ENCODE measurements around the gene ANKRD31. TPM values are rescaled to one million over a fixed set of nuclear protein-coding genes. Genes with fewer than 3 reads are reported as not detected.

Gene ANKRD31
- polyA plus RNA-seq, 1 donor = 0.21 TPM

DNA sequence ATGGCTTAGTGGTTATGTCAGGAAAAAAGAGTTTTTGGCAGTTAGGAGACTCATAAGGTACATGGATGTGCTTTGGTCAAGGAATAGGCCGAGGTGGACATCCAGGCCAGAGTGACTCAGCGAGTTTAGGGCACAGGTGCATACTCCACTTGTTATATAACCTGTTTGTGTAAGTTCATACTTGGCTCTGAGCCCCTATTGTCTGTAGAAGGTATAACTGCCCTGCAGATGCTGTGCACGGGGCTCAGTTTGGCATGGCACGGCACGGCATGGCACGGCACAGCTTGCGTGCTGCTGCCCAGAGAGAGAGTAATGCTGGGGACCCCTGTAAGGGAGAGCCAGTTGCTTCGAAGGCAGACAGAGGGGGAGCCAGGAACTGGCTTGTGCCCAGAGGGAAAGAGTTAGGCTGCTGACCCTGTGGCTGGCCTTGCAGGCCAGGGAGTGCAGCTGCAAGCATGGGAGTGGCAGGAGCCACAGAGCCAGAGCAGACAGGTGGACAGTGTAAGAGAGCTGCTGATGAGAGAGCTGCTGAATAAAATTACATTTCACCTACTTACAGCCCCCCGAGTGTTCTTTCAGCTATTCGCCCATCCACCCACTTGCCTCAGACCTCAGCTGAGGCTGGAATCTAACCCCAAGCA, 216.5 kb downstream of the ANKRD31 start:
- Histone ChIP-seq H3K36me3 (ENCODE audit: control insufficient read depth, insufficient read depth, low read length) (no peaks in the 10 kb centered on the region), H3K27ac (ENCODE audit: low read length) (no peak overlapping the region), H3K4me1 (ENCODE audit: control insufficient read depth, insufficient read depth, low read length) (no peaks in the 10 kb centered on the region), H3K27me3 (ENCODE audit: control insufficient read depth, insufficient read depth, low read length) (no peaks in the 10 kb centered on the region), H3K9me3 (ENCODE audit: control insufficient read depth, low read depth, low read length) (no peaks in the 10 kb centered on the region), H3K4me3 (ENCODE audit: low read length) (no peak overlapping the region)
- WGBS (ENCODE audit: insufficient coverage, low lambda C conversion rate) = 80% methylated on average over 1 of the region's 10 CpGs
- DNase-seq = no peak

- 100% methylated on average over 2 of the region's 7 CpGs for WGBS (ENCODE audit: insufficient coverage, low lambda C conversion rate)
- no peak for DNase-seq
- no peaks in the 10 kb centered on the region for H3K27me3 ChIP-seq (ENCODE audit: control insufficient read depth, insufficient read depth, low read length)
- H3K4me1 ChIP-seq (ENCODE audit: control insufficient read depth, insufficient read depth, low read length) = no peaks in the 10 kb centered on the region
- H3K9me3 ChIP-seq (ENCODE audit: control insufficient read depth, low read depth, low read length) = no peaks in the 10 kb centered on the region
- H3K27ac ChIP-seq (ENCODE audit: low read length) = no peak overlapping the region
- H3K4me3 ChIP-seq (ENCODE audit: low read length) = no peak overlapping the region
- no peaks in the 10 kb centered on the region for H3K36me3 ChIP-seq (ENCODE audit: control insufficient read depth, insufficient read depth, low read length)
These were observed 217.7 kb downstream of the ANKRD31 start for GRCh38 chr5:75018805-75019587.

Other genes starting within 250 kb of the ANKRD31 start
- gene GCNT4, start 184.3 kb downstream of the ANKRD31 start, polyA plus RNA-seq = 27.4 TPM
- gene HMGCR, start 100.3 kb upstream of the ANKRD31 start, polyA plus RNA-seq = 60.2 TPM